HG02970 (cell line): ENCODE data around the gene SLC15A1.
"Not testable (repeated sequence)": the region's sequence is repeated elsewhere in the genome, so short reads cannot be mapped to it uniquely, and the experiment has no call there.

ENCODE experiments used
- ATAC-seq: cut with Tn5 transposase; IDR thresholded peaks from one replicate; pipeline ENCODE4 v1.9.1; 2021; ENCODE audit warnings: mild to moderate bottlenecking, moderate library complexity, moderate number of reproducible peaks; ENCODE audit not compliant: unreplicated experiment, low FRiP score

The SLC15A1 gene

DNA sequence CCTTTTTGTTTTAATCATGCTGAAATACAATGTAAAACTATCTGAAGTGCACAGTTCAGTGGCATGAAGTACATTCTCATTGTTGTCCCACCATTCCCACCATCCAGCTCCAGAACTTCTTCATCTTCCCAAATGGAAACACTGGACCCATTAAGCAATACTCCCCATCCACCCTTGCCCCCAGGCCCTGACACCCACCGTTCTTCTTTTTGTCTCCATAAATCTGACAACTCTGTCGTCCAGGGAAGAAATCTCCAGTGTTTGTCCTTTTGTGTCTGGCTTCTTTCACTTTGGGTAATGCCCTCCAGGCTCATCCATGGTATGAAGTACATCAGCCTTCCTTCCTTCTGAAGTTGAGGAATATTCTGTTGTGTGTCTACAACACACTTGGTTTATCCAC is 2.6 kb upstream of the SLC15A1 start:
- no peak for ATAC-seq

DNA sequence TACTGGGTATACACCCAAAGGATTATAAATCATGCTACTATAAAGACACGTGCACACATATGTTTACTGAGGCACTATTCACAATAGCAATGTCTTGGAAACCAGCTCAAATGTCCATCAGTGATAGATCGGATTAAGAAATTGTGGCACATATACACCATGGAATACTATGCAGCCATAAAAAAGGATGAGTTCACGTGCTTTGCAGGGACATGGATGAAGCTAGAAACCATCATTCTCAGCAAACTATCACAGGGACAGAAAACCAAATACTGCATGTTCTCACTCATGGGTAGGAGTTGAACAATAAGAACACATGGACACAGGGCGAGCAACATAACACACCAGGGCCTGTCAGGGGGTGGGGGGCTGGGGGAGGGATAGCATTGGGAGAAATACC is 2.0 kb upstream of the SLC15A1 start:
- ATAC-seq: not testable (repeated sequence)

DNA sequence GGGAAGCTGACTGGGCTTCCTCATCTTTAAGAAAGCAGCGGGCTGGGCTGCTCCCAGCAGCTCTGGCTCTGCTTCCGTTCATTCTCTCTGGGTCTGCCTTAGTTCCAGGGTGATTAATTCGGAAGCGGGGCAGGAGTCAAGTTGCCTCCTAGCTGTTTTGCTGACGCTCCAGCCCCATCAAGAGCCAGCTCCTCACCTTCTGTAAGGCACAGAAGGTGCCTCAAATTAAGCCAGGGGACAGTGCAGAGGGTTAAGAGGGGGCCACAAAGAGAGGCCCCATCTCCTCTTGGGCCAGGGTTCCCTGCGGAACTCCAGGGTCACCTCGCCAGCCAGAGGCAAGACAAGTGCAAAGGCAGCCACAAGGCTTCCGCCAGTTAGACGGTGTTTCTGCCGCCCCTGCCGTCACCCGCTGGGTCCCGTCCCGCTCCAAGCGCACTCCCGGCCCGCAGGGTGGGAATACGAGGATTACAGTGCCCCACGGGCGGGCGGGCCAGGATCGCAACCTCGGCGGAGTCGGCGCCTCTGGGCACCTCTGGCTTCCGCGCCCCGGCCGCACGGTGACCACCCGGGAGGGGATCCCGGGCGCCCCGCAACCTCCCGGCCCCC is 508 bp downstream of the SLC15A1 start:
- ATAC-seq: no peak

DNA sequence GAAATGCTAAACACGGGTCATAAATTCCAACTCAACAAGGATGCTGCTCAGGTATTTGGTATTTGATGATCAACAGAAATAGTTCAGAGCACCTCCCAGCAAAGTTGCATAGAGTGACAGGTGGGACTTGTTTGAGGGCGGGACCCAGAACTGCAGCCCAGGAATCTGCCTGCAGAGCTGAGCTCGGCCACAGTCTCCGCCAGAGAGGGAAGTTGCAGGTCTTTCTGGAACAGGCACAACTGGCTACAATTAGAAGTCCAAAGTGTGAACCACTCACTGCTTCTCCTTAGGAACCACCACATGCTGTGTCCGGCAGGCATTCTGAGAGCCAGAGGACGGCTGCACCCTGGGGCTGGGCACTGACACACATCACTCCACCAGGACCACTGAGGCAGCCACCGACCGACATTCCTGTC is 1.1 kb downstream of the SLC15A1 start:
- ATAC-seq: no peak

DNA sequence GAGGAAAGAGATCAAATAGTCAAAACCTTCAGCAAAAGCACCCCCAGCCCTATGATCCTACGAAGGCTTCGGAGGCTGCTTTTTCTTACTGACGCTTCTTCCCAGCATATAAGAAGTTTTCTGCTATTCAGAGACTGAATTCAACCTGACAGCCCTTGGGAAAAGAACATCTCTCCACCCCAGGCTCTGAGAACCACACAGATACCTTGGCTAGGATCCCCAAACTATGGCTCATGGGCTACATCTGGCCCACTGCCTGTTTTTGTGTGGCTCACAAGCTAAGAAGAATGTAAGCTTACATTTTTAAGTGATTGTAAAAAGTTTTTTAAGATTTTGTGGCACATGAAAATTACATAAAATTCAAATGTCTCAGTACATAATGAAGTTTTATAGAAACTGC is 3.0 kb downstream of the SLC15A1 start:
- ATAC-seq: no peak

DNA sequence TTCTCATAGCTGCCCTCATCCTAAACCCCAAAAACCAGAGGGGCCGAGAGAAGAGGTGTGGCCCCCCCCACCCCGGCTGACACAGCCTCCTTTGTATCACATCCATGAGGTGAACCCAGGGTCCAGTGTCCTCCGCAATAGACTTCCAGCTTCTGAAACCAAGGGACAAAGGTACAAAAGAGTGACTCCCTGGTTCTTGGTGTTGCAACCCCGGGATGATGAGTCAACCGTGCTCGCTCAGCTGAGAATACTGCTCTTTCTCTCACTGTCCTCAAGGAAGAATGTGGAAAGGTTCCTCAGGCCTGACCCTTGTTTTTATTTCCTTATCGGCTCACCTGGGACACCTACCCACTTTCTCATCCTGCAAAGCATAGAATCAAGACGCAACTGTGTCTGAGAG is 5.5 kb downstream of the SLC15A1 start:
- ATAC-seq: no peak

DNA sequence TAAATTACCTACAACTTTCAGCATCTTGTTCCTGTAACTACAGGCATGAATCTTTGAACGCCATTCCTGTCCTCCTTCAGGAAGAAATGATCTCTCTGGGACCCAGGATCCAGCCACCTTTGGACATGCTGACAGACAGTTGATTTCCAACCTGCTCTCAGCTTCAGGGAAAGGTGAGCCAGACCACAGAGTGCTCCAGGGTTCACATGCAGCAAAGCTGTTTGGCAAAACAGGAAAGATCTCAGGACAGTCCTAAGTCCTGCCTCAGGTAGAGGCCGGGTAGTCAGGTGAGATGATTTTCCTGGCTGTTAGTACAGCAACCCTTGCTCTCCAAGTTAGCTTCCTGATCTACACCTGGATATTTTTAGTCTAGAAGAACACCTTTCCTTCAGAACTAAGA is 9.1 kb downstream of the SLC15A1 start:
- ATAC-seq: no peak

DNA sequence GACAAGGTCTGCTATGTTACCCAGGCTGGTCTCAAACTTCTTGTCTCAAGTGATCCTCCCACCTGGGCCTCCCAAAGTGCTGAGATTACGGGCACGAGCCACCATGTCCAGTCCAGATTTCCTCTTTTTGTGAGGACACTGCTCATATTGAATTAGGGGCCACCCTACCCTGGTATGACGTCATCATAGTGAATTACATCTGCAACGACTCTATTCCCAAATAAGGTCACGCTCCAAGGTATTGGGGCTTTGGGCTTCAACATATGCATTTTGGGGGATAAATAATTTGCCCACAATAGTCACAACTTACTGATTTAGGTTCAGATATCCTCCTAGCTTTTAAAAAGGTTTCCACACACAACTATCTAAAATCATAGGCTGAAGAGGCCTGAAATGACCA is 9.5 kb downstream of the SLC15A1 start:
- ATAC-seq: no peak

DNA sequence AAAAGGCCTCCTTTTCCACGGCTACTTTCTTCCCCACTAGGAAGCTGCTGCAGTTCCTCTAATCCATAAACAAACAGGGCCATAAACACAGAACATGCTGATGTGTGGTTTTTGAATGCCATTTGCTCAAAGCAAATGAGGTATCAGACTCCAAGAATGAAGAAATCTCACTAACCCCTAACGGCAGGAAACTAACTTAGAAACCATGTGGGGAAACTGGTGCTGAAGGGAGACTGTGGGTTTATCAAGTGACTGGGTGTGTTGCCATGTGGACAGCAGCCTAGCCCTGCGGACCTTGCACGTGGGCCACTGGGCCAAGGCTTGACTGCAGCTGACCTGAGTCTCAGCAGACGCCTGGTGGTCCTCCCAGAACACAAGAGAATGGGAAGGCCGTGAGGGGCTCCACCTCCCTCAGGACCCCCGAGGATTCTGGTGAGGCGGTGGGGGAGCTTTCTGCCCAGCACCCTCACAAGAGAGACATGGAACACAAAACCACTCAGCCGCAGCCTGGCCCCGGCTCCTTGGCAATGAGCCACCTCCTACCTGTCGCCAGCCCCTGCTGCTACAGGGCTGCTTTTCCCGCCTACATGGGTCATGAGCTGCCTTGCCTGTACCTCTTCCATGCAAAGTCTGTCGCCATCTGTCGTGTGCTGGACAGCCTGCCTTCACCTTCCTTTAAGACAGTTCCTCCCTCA is 10.6 kb downstream of the SLC15A1 start:
- ATAC-seq: no peak

DNA sequence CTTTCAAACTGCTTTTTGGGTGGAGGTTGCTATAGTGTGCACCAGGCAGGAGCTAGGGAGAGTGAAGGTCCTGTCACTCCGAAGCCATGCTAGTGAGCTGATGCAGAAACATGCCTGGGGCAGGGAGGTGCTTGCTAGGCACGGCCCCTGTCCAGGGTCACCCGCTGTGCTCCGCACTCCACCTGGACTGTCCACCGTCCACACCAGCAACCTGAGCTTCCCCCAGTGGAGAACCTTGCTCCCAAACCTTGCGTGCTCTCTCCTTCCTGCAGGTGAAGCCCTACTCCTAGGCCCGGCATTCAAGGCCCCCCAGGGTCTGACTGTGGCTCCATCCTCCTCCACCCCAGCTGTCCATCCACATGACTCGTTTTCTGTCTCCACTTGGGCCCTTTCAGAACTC is 12.3 kb downstream of the SLC15A1 start:
- no peak for ATAC-seq

DNA sequence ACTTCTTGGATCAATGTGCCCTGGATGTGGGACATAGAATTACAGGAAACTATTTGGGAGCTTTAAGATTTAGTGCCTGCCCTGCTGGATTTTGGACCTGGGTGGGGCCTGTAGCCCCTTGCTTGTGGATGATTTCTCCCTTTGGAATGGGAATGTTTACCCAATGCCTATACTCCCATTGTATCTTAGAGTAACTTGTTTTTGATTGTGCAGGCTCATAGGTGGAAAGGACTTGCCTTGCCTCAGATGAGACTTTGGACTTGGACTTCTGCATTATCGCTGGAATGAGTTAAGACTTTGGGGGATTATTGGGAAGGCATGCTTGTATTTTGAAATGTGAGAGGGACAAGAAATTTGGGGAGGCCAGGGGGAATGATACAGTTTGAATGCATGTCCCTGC is 13.5 kb downstream of the SLC15A1 start:
- no peak for ATAC-seq

DNA sequence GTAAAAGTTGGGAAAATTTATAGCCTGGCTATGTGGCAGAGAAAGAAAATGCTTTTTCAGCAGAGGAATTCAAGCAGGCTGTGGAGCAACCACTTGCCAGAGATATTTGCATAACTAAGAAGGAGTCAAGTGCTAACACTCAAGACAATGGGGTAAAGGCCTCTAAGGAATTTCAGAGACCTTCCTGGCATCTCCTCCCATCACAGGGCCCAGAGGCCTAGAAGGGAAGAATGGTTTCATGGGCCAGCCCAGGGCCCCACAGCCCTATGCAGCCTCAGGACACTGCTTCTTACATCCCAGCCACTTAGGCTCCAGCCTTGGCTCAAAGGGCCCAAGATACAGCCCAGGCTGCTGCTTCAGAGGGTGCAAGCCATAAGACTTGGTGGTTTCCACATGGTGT is 14.3 kb downstream of the SLC15A1 start:
- ATAC-seq: no peak

DNA sequence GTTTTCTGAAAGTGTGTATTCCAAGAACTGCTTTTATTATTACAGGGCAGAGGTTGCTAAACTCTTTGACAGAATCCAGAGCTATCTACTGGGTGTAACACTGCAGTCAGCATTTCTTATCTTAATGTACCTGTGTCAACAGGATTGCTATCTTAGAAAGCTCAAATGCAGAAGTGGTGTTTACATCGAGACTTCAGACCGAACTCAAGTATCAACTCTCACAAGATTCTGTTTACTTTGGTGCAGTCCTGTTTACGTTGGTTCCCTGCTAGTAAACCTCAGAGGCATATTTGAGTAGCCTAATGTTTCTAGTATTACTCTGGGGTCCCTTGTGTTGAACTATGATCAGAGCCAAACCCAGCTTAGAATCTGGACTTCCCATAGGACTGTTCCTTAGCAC is 20.5 kb downstream of the SLC15A1 start:
- ATAC-seq: no peak

DNA sequence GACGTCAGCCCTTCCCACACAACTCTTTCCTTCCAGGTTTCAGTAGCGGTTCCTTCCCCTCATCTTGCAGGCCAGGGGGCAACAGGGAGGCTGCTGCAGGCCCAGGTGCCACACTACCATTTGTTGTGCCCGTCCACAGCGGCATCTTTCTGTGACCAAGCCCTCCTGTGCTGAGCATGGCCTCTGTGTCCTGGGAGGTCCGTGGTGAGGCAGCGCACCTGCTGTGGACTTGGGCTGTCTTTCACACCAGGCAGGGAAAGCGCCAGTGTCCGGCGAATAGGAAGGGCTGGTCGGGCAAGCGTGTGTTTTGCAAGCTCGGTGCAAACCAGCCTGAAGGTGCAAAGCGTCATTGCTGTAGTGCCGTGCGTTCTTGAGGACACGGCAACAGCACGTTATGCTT is 21.4 kb downstream of the SLC15A1 start:
- no peak for ATAC-seq

DNA sequence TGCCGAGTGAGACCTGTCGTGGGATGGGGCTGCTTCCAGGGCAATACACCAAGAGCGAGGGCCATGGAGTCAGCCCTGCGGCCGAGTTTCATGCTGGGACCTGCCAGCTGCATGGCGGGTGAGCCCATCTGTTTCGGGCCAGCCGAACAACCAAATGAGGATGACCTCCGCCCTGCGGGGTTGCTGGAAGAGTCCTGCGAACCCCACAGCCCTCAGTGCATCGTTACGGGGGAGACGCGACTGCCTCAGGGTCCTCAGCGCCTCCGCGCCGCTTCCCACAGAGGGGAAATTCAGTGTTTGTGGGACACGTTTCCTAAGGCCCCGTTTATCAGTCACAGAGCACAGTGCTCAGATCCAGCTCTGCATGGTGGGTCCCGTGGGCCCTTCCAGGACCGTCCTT is 22.0 kb downstream of the SLC15A1 start:
- ATAC-seq: no peak

DNA sequence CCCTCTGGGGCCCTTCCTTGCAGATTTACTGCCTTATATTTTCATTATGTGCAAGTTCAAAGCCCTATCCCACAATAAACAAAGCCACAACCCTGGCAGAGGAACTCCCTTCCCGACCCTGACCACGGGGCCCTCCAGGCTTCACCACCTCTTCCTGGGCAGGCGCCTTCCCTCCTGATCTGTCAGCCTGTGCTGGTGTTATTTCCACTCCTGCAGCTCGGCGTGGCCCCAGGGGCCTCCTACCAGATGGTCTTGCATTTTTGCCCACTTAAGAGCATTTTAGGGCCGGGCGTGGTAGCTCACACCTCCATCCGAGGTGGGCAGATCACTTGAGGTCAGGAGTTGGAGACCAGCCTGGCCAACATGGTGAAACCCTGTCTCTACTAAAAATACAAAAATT is 22.8 kb downstream of the SLC15A1 start:
- ATAC-seq: no peak

DNA sequence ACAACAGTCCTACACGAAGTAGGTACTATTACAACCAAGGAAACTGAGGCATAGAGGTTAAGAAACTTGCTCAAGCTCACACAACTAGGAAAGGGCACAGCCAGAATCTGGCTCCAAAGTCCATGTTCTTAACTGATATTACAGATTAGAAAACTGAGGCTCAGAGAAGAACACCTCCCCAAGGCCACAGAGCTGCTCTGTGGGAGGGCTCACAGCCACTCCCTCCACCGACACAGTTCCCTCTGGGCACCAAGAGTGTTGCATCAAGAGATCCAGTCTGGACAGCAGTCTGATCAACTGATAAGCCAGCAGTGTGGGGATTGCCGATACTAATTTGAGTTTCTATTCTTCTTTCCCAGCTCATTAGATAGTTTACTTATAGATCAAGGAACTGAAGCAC is 29.5 kb downstream of the SLC15A1 start:
- no peak for ATAC-seq

DNA sequence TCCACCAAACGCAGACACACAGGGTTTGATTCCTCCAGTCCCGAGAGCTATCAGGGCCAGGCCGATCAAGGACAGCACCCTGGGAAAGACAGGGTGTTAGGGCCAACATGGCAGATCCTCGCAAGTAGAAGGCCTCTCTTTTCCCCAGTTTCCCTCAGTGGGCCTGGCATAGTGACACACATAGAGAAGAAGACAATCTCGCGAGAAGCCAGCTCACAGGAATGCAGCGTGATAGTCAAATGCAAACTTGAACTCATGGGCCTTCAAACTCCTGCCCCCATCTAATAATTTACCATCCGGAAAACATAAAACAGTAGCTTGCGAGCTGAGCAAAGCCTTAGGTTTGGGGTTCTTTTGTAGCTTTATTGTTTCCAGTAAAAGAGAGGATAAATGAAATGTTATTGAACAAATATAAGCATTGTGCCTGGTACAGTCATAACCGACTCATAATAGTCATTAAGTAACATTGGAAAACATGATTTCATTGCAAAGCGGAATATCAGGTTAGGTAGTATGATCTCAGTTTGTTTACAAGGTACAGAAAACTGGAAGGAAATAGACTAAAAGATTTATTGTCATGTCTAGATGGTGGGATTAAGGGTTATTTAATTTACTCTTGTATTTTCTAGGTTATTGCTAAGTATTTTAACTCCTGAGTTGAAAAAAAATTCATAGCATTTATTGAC is 30.5 kb downstream of the SLC15A1 start:
- ATAC-seq: no peak

DNA sequence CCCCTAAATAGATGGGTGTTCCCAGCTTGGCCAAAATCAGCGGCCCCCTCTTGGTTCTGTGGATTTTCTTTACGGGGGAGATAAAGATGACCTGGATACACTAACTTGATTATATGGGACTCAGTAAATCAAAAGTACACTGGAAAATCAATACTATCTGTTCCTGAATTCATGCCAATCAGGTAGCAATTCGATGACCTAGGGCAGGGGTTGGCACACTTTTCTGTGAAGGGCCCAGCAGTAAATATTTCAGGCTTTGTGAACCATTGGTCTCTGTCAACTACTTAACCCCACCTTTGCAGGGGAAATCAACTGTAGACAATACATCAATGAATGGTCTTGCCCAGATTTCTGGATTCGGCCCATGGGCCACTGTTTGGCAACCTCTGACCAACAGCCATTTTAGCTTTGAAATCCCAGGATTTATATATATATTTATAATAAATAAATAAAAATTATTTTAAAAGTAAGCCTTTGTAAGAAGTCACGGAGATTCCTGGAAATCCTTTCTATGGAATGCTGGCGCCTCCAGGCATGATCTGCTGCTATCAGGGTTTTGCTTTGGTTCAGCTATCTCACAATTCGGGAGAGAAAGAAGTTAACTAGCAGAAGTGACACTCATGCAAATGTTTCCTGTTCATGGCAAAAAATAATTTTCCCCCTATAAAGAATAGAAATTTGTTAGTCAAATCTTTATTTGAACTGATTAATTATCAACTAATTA is 32.8 kb downstream of the SLC15A1 start:
- no peak for ATAC-seq

DNA sequence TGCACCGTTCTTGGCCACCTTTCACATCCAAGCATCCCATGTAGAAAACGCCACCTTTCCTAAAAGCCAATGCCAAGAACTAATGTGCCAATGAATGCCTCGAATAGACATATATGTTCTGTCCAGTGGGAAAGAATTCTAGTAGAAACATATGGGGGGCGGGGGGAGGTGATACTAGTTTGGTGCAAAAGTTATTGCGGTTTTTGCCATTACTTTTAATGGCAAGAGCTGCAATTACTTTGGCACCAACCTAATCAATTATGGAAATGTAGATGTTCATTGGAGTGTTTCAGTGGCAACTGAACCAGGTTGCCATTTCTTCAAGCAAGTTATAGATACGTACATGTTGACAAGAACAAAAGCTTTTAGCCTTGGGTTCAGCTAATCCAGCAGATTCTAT is 34.6 kb downstream of the SLC15A1 start:
- no peak for ATAC-seq

DNA sequence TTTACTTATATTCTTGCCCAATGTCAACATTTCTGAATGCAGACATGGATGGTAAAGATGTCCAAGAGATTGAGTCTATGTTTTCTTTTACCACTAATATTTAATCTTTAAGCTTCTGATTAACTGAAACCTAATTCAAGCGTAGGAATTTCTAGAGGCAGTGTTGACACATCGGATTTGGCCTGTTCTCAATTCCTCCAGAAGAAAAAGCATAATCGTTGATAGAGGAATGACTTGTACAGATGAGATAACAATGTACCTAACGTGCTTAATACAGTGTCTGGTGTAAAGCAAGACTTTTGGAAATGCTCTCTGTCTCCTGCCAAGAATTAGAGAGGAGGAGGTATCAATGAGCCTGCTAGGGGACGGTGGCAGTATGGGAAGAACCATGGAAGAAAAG is 35.2 kb downstream of the SLC15A1 start:
- ATAC-seq: no peak
